ENCODE data around the gene FBXW11.

The FBXW11 gene

GRCh38 chr5:171839112-171839511 lies 167.3 kb downstream of the FBXW11 start:
- peaks cover 10% of the 10 kb centered on the region for H3K4me1 ChIP-seq (ENCODE audit: insufficient read depth, low read length, poor library complexity, severe bottlenecking)
- H2AFZ ChIP-seq (ENCODE audit: low read length): no peak overlapping the region
- no peak overlapping the region for H3K9ac ChIP-seq (ENCODE audit: low read depth, low read length, poor library complexity, severe bottlenecking)
- no peaks in the 10 kb centered on the region for H3K9me3 ChIP-seq (ENCODE audit: insufficient read depth, low read depth, low read length)
- H3K36me3 ChIP-seq (ENCODE audit: insufficient read depth, low read length): no peaks in the 10 kb centered on the region
- TF ChIP-seq, protein P1, sequence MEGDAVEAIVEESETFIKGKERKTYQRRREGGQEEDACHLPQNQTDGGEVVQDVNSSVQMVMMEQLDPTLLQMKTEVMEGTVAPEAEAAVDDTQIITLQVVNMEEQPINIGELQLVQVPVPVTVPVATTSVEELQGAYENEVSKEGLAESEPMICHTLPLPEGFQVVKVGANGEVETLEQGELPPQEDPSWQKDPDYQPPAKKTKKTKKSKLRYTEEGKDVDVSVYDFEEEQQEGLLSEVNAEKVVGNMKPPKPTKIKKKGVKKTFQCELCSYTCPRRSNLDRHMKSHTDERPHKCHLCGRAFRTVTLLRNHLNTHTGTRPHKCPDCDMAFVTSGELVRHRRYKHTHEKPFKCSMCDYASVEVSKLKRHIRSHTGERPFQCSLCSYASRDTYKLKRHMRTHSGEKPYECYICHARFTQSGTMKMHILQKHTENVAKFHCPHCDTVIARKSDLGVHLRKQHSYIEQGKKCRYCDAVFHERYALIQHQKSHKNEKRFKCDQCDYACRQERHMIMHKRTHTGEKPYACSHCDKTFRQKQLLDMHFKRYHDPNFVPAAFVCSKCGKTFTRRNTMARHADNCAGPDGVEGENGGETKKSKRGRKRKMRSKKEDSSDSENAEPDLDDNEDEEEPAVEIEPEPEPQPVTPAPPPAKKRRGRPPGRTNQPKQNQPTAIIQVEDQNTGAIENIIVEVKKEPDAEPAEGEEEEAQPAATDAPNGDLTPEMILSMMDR (conservative IDR thresholded peaks at IDR 0.05; ENCODE audit: low read length): no peak
- TF ChIP-seq EZH2phosphoT487 (IDR thresholded peaks at IDR 0.05; ENCODE audit: borderline replicate concordance): no peak
- no peaks in the 10 kb centered on the region for H3F3A ChIP-seq (ENCODE audit: low read depth)
- H3K4me2 ChIP-seq (ENCODE audit: low read depth, low read length, poor library complexity, severe bottlenecking): no peak overlapping the region
- no peaks in the 10 kb centered on the region for H3K9me2 ChIP-seq (replicated peaks; ENCODE audit: low read depth, low read length)
- H3K27me3 ChIP-seq (ENCODE audit: insufficient read depth, low read length, poor library complexity, severe bottlenecking): no peaks in the 10 kb centered on the region
- H4K20me1 ChIP-seq (ENCODE audit: insufficient read depth, low read length, poor library complexity, severe bottlenecking): no peaks in the 10 kb centered on the region
- no peaks in the 10 kb centered on the region for H3K79me2 ChIP-seq (ENCODE audit: insufficient read depth, low read length)
- no peak overlapping the region for H3K4me3 ChIP-seq (ENCODE audit: low read length, poor library complexity, severe bottlenecking)

DNA sequence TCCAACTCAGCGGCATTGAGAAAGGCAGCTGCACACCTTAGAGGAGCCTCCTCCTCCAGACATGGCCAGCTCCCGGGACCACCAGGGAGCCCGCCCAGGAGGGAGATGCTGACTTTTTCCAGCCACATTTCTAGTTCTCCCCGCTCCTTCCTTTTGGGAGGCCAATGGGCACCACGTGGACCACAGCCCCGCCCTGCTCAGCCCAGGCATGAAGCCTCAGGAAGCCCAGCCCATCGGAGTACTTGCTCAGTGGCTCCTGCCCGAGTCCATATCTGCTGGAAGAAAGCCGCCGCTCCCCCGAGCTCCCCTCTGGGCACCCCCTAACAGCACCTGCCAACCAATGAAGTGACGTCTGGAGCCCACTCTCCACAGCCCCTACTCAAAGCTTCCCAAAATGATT lies 168.4 kb downstream of the FBXW11 start:
- no peak overlapping the region for H3K9ac ChIP-seq (ENCODE audit: low read depth, low read length, poor library complexity, severe bottlenecking)

GRCh38 chr5:171837522-171837921 lies 168.9 kb downstream of the FBXW11 start:
- Histone ChIP-seq H3F3A (ENCODE audit: low read depth) (no peaks in the 10 kb centered on the region), H3K27me3 (ENCODE audit: insufficient read depth, low read length, poor library complexity, severe bottlenecking) (no peaks in the 10 kb centered on the region), H3K9ac (ENCODE audit: low read depth, low read length, poor library complexity, severe bottlenecking) (no peak overlapping the region), H3K9me2 (replicated peaks; ENCODE audit: low read depth, low read length) (no peaks in the 10 kb centered on the region), H3K4me3 (ENCODE audit: low read length, poor library complexity, severe bottlenecking) (no peak overlapping the region), H3K4me1 (ENCODE audit: insufficient read depth, low read length, poor library complexity, severe bottlenecking) (peaks cover 10% of the 10 kb centered on the region), H2AFZ (ENCODE audit: low read length) (no peak overlapping the region), H3K4me2 (ENCODE audit: low read depth, low read length, poor library complexity, severe bottlenecking) (no peak overlapping the region), H3K79me2 (ENCODE audit: insufficient read depth, low read length) (no peaks in the 10 kb centered on the region), H3K9me3 (ENCODE audit: insufficient read depth, low read depth, low read length) (no peaks in the 10 kb centered on the region), H3K36me3 (ENCODE audit: insufficient read depth, low read length) (no peaks in the 10 kb centered on the region), H4K20me1 (ENCODE audit: insufficient read depth, low read length, poor library complexity, severe bottlenecking) (no peaks in the 10 kb centered on the region)
- TF ChIP-seq, protein P1 (conservative IDR thresholded peaks at IDR 0.05; ENCODE audit: low read length): no peak
- no peak for TF ChIP-seq EZH2phosphoT487 (IDR thresholded peaks at IDR 0.05; ENCODE audit: borderline replicate concordance)

More for the DNA sequence above, 168.4 kb downstream of the FBXW11 start:
- H3K36me3 ChIP-seq (ENCODE audit: insufficient read depth, low read length): no peaks in the 10 kb centered on the region
- no peaks in the 10 kb centered on the region for H3K79me2 ChIP-seq (ENCODE audit: insufficient read depth, low read length)
- TF ChIP-seq, protein P1 (conservative IDR thresholded peaks at IDR 0.05; ENCODE audit: low read length): no peak
- TF ChIP-seq EZH2phosphoT487 (IDR thresholded peaks at IDR 0.05; ENCODE audit: borderline replicate concordance): no peak
- H4K20me1 ChIP-seq (ENCODE audit: insufficient read depth, low read length, poor library complexity, severe bottlenecking): no peaks in the 10 kb centered on the region
- H3K4me3 ChIP-seq (ENCODE audit: low read length, poor library complexity, severe bottlenecking): no peak overlapping the region
- H3K9me2 ChIP-seq (replicated peaks; ENCODE audit: low read depth, low read length): no peaks in the 10 kb centered on the region
- no peaks in the 10 kb centered on the region for H3K27me3 ChIP-seq (ENCODE audit: insufficient read depth, low read length, poor library complexity, severe bottlenecking)
- no peak overlapping the region for H2AFZ ChIP-seq (ENCODE audit: low read length)
- H3K4me2 ChIP-seq (ENCODE audit: low read depth, low read length, poor library complexity, severe bottlenecking): no peak overlapping the region
- peaks cover 10% of the 10 kb centered on the region for H3K4me1 ChIP-seq (ENCODE audit: insufficient read depth, low read length, poor library complexity, severe bottlenecking)
- no peaks in the 10 kb centered on the region for H3F3A ChIP-seq (ENCODE audit: low read depth)
- H3K9me3 ChIP-seq (ENCODE audit: insufficient read depth, low read depth, low read length): no peaks in the 10 kb centered on the region

All from Loucy (cell line).